Suprapubic skin (tissue), 4 donors: ENCODE data around the gene MFSD12.

Experiments used
- EP300 ChIP-seq: sonication (generic); formaldehyde crosslinking; IDR thresholded peaks from one replicate; pipeline ENCODE4 v1.6.1; 2017; ENCODE audit warnings: antibody characterized with exemption
- POLR2A ChIP-seq, 2 donors: fragments of 450-650 bp; IDR thresholded peaks; one replicate each; pipeline ENCODE4 v1.6.1; 2017; ENCODE audit warnings: antibody characterized with exemption in 2 of 2, mild to moderate bottlenecking in 2 of 2, moderate library complexity in 2 of 2
- POLR2AphosphoS5 ChIP-seq, 3 donors: sonication (generic); formaldehyde crosslinking; IDR thresholded peaks; one replicate each; pipeline ENCODE4 v1.6.1; 2017; ENCODE audit warnings: antibody characterized with exemption in 3 of 3
- TF ChIP-seq, protein P1 (sequence below), 2 donors: fragments of 200-600 bp in 1 of 2; fragments of 450-650 bp in 1 of 2; sonication (generic) in 1 of 2; IDR thresholded peaks; one replicate each; pipeline ENCODE4 v1.5.1; 2016 to 2019; ENCODE audit warnings: antibody characterized with exemption in 2 of 2, mild to moderate bottlenecking in 1 of 2, moderate library complexity in 1 of 2

DNA sequence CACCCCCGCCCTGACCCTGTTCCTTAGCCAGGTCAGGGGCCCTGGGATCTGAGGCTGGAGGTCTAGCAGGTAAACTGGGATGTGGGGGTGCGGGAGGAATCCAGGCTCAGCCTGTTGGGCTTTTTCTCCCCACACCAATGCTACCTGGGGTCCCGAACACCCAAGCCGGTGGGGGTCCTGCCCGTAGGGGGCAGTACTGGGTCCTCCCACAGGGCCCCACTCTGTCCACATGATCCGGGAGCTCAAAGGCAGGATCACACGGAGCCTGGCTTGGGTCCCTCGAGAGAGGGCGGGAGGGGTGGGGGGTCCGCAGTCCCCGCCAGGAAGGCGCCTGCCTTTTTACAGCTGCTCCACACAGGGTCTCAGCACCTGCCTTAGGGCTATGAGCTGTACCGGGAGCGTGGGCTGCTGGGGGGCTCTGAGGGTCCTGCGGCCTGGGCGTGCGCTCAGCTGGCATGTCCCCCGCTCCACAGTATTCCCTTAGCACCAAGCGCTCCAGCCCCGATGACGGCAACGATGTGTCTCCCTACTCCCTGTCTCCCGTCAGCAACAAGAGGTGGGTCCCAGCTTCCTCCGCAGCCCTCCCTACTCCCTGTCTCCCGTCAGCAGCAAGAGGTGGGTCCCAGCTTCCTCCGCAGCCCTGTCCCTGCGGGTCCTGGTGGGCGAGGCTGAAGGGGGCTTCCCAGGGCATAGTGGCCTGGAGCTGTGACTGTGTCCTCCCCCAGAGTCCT, 30.7 kb downstream of the MFSD12 start:
- TF ChIP-seq, protein P1, sequence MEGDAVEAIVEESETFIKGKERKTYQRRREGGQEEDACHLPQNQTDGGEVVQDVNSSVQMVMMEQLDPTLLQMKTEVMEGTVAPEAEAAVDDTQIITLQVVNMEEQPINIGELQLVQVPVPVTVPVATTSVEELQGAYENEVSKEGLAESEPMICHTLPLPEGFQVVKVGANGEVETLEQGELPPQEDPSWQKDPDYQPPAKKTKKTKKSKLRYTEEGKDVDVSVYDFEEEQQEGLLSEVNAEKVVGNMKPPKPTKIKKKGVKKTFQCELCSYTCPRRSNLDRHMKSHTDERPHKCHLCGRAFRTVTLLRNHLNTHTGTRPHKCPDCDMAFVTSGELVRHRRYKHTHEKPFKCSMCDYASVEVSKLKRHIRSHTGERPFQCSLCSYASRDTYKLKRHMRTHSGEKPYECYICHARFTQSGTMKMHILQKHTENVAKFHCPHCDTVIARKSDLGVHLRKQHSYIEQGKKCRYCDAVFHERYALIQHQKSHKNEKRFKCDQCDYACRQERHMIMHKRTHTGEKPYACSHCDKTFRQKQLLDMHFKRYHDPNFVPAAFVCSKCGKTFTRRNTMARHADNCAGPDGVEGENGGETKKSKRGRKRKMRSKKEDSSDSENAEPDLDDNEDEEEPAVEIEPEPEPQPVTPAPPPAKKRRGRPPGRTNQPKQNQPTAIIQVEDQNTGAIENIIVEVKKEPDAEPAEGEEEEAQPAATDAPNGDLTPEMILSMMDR (IDR thresholded peaks at IDR 0.05), result no peak
- TF ChIP-seq POLR2AphosphoS5 (IDR thresholded peaks at IDR 0.05), result no peak
- no peak for TF ChIP-seq POLR2A (IDR thresholded peaks at IDR 0.05)
- TF ChIP-seq EP300, result no peak
